ENCODE data around the gene AHI1.
"Not testable (repeated sequence)": the region's sequence is repeated elsewhere in the genome, so short reads cannot be mapped to it uniquely, and the experiment has no call there.

Gene AHI1

GRCh38 chr6:135256866-135257265 is 240.7 kb downstream of the AHI1 start:
- Mint-ChIP-seq H3K4me1 (ENCODE audit: low read depth in 2 of 2) (no peaks in the 10 kb centered on the region), H3K27me3 (peaks cover 15 to 30% of the 10 kb centered on the region in 2 donors), H3K9me3 (no peaks in the 10 kb centered on the region), H3K4me3 (no peak overlapping the region), H3K36me3 (ENCODE audit: insufficient read depth) (no peaks in the 10 kb centered on the region), H3K27ac (no peak overlapping the region)
- DNase-seq (no peak), ATAC-seq (replicated peaks) (no peak)

- no peak overlapping the region for H3K27ac Mint-ChIP-seq
- no peak for DNase-seq
- no peaks in the 10 kb centered on the region for H3K36me3 Mint-ChIP-seq (ENCODE audit: insufficient read depth)
- H3K4me3 Mint-ChIP-seq: no peak overlapping the region
- H3K4me1 Mint-ChIP-seq (ENCODE audit: low read depth in 2 of 2): no peaks in the 10 kb centered on the region
- H3K27me3 Mint-ChIP-seq: peaks cover 8 to 21% of the 10 kb centered on the region in 2 donors
- no peaks in the 10 kb centered on the region for H3K9me3 Mint-ChIP-seq
- no peak for ATAC-seq (replicated peaks)
Measured at GRCh38 chr6:135254471-135254870, 243.1 kb downstream of the AHI1 start.

GRCh38 chr6:135251498-135252441 is 245.8 kb downstream of the AHI1 start:
- ATAC-seq (replicated peaks): no peak
- Mint-ChIP-seq H3K36me3 (ENCODE audit: insufficient read depth) (no peaks in the 10 kb centered on the region), H3K4me3 (no peak overlapping the region)

GRCh38 chr6:135250751-135251497 is 246.6 kb downstream of the AHI1 start:
- Mint-ChIP-seq H3K4me3 (no peak overlapping the region), H3K9me3 (no peaks in the 10 kb centered on the region), H3K27me3 (peaks cover 4 to 18% of the 10 kb centered on the region in 2 donors), H3K27ac (no peak overlapping the region), H3K4me1 (ENCODE audit: low read depth in 2 of 2) (no peaks in the 10 kb centered on the region), H3K36me3 (ENCODE audit: insufficient read depth) (no peaks in the 10 kb centered on the region)
- DNase-seq (no peak), ATAC-seq (replicated peaks) (no peak)

More at GRCh38 chr6:135251498-135252441, 245.8 kb downstream of the AHI1 start:
- Mint-ChIP-seq H3K27me3 (peaks cover 6 to 21% of the 10 kb centered on the region in 2 donors), H3K27ac (no peak overlapping the region), H3K9me3 (no peaks in the 10 kb centered on the region), H3K4me1 (ENCODE audit: low read depth in 2 of 2) (no peaks in the 10 kb centered on the region)
- DNase-seq: no peak

GRCh38 chr6:135250234-135250633 is 247.3 kb downstream of the AHI1 start:
- Mint-ChIP-seq H3K27ac (no peak overlapping the region), H3K4me1 (ENCODE audit: low read depth in 2 of 2) (no peaks in the 10 kb centered on the region), H3K36me3 (ENCODE audit: insufficient read depth) (no peaks in the 10 kb centered on the region), H3K4me3 (no peak overlapping the region), H3K9me3 (no peaks in the 10 kb centered on the region), H3K27me3 (peaks cover 0 to 11% of the 10 kb centered on the region in 2 donors)
- ATAC-seq (replicated peaks) (no peak), DNase-seq (no peak)

GRCh38 chr6:135246412-135247012 is 251.0 kb downstream of the AHI1 start:
- not testable (repeated sequence) for ATAC-seq (replicated peaks); H3K4me1 Mint-ChIP-seq (ENCODE audit: low read depth in 2 of 2); H3K9me3 Mint-ChIP-seq; H3K4me3 Mint-ChIP-seq; H3K36me3 Mint-ChIP-seq (ENCODE audit: insufficient read depth); H3K27ac Mint-ChIP-seq; H3K27me3 Mint-ChIP-seq; DNase-seq

GRCh38 chr6:135244805-135245204 is 252.7 kb downstream of the AHI1 start:
- Mint-ChIP-seq H3K27me3 (no peaks in the 10 kb centered on the region), H3K4me1 (ENCODE audit: low read depth in 2 of 2) (no peaks in the 10 kb centered on the region), H3K36me3 (ENCODE audit: insufficient read depth) (no peaks in the 10 kb centered on the region), H3K4me3 (no peak overlapping the region), H3K27ac (no peak overlapping the region), H3K9me3 (no peaks in the 10 kb centered on the region)
- ATAC-seq (replicated peaks): no peak
- no peak for DNase-seq

GRCh38 chr6:135243871-135244796 is 253.4 kb downstream of the AHI1 start:
- H3K4me3 Mint-ChIP-seq: no peak overlapping the region

GRCh38 chr6:135240711-135241110 is 256.8 kb downstream of the AHI1 start:
- no peak for ATAC-seq (replicated peaks)
- Mint-ChIP-seq H3K9me3 (no peaks in the 10 kb centered on the region), H3K4me1 (ENCODE audit: low read depth in 2 of 2) (no peaks in the 10 kb centered on the region), H3K4me3 (no peak overlapping the region), H3K27ac (no peak overlapping the region), H3K27me3 (peaks cover 0 to 9% of the 10 kb centered on the region in 2 donors), H3K36me3 (ENCODE audit: insufficient read depth) (no peaks in the 10 kb centered on the region)
- no peak for DNase-seq

More at GRCh38 chr6:135243871-135244796, 253.4 kb downstream of the AHI1 start:
- H3K27ac Mint-ChIP-seq: no peak overlapping the region
- ATAC-seq (replicated peaks) (no peak), DNase-seq (no peak)
- H3K36me3 Mint-ChIP-seq (ENCODE audit: insufficient read depth): no peaks in the 10 kb centered on the region
- peaks cover 0 to under 1% of the 10 kb centered on the region in 2 donors for H3K27me3 Mint-ChIP-seq
- no peaks in the 10 kb centered on the region for H3K9me3 Mint-ChIP-seq
- no peaks in the 10 kb centered on the region for H3K4me1 Mint-ChIP-seq (ENCODE audit: low read depth in 2 of 2)

GRCh38 chr6:135236732-135237131 is 260.8 kb downstream of the AHI1 start:
- no peak overlapping the region for H3K4me3 Mint-ChIP-seq
- DNase-seq (no peak), ATAC-seq (replicated peaks) (no peak)
- H3K4me1 Mint-ChIP-seq (ENCODE audit: low read depth in 2 of 2): no peaks in the 10 kb centered on the region
- H3K9me3 Mint-ChIP-seq: no peaks in the 10 kb centered on the region
- no peaks in the 10 kb centered on the region for H3K36me3 Mint-ChIP-seq (ENCODE audit: insufficient read depth)
- no peak overlapping the region for H3K27ac Mint-ChIP-seq
- peaks cover 0 to 9% of the 10 kb centered on the region in 2 donors for H3K27me3 Mint-ChIP-seq

GRCh38 chr6:135236319-135236718 is 261.2 kb downstream of the AHI1 start:
- ATAC-seq (replicated peaks) (no peak), DNase-seq (no peak)
- H3K27me3 Mint-ChIP-seq: peaks cover 0 to 9% of the 10 kb centered on the region in 2 donors
- H3K9me3 Mint-ChIP-seq: no peaks in the 10 kb centered on the region
- no peaks in the 10 kb centered on the region for H3K4me1 Mint-ChIP-seq (ENCODE audit: low read depth in 2 of 2)
- no peak overlapping the region for H3K27ac Mint-ChIP-seq
- no peaks in the 10 kb centered on the region for H3K36me3 Mint-ChIP-seq (ENCODE audit: insufficient read depth)
- no peak overlapping the region for H3K4me3 Mint-ChIP-seq

GRCh38 chr6:135235716-135236115 is 261.8 kb downstream of the AHI1 start:
- Mint-ChIP-seq H3K4me1 (ENCODE audit: low read depth in 2 of 2) (no peaks in the 10 kb centered on the region), H3K27me3 (peaks cover 0 to 9% of the 10 kb centered on the region in 2 donors), H3K27ac (no peak overlapping the region), H3K36me3 (ENCODE audit: insufficient read depth) (no peaks in the 10 kb centered on the region), H3K9me3 (no peaks in the 10 kb centered on the region), H3K4me3 (no peak overlapping the region)
- ATAC-seq (replicated peaks): no peak
- DNase-seq: no peak

GRCh38 chr6:135234492-135234780 is 263.1 kb downstream of the AHI1 start:
- Mint-ChIP-seq H3K27ac (no peak overlapping the region), H3K36me3 (ENCODE audit: insufficient read depth) (no peaks in the 10 kb centered on the region), H3K4me3 (no peak overlapping the region), H3K9me3 (no peaks in the 10 kb centered on the region), H3K4me1 (ENCODE audit: low read depth in 2 of 2) (no peaks in the 10 kb centered on the region), H3K27me3 (peaks cover 0 to 9% of the 10 kb centered on the region in 2 donors)
- DNase-seq (no peak), ATAC-seq (replicated peaks) (no peak)

Data from effector memory CD8-positive, alpha-beta T cell (primary cell).